SH-SY5Y (cell line): ENCODE measurements around the gene KCNJ15.

Experiments
- GATA2 ChIP-seq: IDR thresholded peaks from 2 replicates; pipeline ENCODE4 v1.6.1; 2011; ENCODE audit warnings: mild to moderate bottlenecking, low read depth, low read length
- GATA3 ChIP-seq: IDR thresholded peaks from 2 replicates; pipeline ENCODE4 v1.6.1; 2011; ENCODE audit warnings: low read depth, mild to moderate bottlenecking, low read length, moderate library complexity

DNA sequence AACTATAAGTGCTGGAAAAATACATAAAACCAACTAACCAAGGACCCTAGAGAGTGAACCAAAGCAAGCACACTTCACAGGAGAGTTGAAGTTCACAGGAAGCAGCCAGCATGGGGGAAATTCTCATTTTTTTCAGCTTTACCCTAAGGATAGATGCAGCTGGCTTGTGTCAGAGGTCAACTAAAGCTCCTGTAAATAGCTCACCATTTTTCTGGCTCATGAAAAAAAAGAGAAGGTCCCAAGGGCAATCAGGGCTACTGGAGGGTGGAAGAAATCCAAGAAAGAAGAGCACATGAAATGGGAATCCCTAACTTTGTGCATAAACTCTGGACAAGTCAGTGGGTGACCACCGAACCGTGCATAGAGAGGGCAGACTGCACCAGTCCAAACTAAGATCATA is 58.3 kb downstream of the KCNJ15 start:
- TF ChIP-seq GATA2, result no peak
- no peak for TF ChIP-seq GATA3
